Germinal center (tissue), 1 donor: ENCODE data around the gene MRPL51.

Source experiments
- DNase-seq: peaks from one replicate; pipeline ENCODE4 v3.0.0; 2012; ENCODE audit warnings: mixed read lengths, low spot score

The MRPL51 gene

DNA sequence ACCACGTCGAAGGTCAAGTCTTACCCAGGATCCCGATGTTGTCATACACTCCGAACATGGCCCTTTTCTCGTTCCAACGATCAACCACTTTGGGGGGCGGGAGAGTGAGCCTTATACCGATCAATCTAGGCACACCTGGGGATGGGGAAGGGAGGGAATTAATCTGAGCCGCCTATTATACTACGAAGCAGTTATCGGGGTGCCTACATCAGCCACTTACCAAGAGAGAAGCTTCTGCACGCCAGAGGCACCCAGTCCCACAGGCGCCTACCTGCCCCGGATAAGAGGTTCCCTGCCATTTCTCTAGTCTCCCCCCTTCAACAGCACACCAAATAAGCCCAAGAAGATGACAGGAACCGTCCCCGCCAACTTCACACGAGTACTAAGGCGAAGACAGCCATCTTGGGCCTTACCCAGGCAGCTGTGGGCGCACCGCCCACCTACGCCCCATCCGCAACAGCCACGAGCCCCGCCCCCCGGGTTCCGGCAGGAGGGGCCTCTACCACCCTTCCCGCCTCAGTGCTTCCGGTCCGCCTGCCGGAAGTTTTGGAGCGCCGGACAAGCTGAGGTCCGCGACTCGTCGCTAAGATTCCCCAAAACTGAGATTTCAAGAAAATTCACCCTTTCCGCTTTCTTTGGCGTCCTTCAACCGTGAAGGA, at the start of gene MRPL51:
Gene MRPL51 (minus strand): TSS at position 425 of the 659 bp plus-strand sequence. CDS start 126 bp downstream, at position 299.
- peak; percentile 91 for DNase-seq

DNA sequence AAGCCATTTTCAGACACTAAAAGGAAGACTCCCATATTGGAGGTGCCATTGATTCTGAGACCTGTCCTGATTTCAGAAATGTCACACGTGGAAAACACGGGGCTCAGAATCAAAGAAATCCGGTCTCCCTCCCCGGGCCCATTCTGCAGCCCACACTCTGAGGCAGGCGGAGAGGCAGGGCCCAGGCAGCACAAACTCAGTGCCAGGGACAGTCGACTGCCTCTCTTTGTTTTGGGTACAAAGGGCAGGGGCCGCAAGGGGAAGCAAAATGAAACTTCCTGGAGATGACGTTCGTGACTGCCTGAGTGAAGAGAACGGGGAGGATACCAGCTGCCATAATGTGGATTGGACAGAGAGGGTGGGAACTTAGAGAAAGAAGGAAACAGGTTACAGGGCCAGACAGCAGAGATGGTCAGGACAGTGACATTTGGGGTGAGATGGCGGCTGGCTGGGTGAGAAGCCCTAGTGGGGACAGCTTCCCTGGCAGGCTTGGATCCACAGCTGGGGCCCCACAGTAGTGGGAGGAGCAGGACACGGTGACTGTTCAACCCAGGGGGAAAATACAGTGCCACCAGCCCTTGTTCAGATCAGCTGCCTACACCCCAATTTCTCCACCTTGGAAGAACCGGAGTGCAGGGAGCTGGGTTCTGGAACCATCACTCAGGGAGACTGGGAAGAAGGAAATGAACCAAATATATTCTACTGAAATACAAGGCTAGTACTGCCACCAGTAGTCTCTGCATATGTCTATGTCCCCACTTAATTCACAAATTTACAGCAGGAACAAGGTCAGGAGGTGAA, 49.3 kb upstream of the MRPL51 start:
- DNase-seq = no peak

DNA sequence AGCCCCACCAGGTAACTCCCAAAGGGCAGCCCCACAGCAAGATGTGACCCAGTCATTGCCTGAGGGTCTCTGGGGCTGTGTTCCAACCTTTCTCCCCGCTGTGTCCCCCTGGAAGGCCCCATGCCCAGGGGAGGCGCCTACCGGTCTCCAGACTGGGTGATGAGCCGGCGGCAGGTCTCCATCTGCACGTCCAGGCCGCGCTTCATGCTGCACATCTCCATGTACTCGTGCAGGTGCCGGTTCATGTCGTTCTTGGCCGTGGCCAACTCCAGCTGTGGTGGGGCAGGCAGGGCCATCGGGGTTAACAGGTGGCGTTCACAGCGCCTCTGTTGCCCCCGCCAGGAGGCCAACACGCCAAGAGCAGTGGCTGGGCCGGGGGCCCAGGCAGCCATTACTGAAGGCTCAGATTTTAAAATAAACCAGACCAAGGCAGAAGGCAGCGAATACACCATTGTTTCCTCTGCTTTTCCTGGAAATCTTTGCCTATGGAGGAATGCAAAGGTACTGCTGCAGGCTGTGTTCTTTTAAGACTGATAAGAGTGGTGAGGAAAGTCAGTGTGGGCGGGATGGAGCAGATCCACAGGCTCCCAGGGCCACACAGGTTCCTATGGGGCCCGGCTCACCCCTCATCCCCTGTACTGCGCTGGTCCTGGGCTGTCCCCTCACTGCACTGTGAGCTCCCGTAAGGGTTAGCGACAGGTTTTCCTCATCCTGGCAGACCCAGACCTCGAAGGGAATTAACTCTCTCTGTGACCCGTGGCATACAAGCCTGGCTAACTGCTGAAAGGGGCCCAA, 48.5 kb upstream of the MRPL51 start:
- DNase-seq = no peak

DNA sequence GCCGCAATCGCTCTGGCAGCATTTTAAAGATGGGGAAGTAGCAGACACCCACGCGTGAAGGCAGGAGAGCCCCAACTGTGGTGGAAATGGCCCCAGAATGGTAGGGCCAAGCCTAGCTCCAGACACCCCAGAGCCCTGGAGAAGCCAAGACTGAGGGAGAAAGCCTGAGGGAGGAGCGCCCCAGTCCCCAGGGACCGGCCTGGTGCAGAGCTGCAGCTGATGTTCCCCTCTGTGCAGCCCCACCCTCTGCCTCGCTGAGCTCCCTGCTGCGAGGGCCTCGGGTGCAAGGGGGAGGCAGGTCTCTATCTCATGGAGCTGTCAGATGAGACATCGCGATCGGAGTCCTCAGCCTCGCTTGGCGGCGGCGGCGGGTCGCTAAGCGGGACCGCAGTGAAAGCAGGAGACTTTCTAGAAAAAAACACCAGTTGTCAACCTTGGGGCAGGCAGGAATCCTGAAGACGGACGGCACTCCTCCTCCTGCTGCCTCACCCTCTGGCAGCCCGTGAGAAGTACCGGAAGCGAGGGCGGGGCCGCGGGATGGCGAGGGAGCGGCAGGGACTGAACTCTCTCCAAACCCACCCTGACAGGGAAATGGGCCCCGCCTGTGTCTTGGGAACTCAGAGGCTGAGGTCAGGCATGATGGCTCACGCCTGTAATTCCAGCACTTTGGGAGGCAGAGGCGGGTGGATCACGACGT, 47.3 kb upstream of the MRPL51 start:
- peak; percentile 64 for DNase-seq

- DNase-seq = no peak
Observed at GRCh38 chr12:6539707-6540134, 46.7 kb upstream of the MRPL51 start.

DNA sequence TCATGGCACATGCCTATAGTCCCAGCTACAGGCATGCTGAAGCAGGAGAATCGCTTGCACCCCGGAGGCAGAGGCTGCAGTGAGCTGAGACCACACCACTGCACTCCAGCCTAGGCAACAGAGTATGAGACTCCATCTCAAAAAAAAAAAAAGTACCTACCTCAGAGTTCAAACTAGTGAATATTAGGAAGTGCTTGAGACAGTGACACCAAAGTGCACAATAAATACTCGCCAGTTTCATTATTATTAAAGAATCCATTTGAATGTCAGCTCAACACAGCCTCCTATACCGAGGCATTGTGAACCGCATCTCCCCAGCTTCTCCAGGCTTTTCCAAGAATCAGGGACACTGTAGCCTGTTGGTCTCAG, 46.2 kb upstream of the MRPL51 start:
- no peak for DNase-seq

DNA sequence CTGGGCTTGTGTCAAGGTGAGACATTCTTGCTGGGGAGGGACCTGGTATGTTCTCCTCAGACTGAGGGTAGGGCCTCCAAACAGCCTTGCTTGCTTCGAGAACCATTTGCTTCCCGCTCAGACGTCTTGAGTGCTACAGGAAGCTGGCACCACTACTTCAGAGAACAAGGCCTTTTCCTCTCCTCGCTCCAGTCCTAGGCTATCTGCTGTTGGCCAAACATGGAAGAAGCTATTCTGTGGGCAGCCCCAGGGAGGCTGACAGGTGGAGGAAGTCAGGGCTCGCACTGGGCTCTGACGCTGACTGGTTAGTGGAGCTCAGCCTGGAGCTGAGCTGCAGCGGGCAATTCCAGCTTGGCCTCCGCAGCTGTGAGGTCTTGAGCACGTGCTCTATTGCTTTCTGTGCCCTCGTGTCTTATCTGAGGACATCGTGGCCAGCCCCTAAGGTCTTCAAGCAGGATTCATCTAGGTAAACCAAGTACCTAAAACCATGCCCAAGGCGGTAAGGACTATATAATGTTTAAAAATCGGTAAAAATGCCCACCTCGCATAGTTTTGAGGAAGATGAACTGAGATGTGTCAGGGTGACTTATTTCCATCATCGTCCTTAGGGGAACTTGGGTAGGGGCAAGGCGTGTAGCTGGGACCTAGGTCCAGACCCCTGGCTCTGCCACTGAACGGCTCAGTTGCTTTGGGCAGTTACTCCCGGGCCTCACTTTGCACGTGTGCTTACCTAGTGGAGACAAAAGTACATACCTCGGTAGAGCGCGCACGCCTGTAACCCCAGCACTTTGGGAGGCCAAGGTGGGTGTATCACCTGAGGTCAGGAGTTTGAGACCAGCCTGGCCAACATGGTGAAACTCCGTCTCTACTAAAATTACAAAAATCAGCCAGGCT, 45.6 kb upstream of the MRPL51 start:
- DNase-seq = peak; percentile 8

DNA sequence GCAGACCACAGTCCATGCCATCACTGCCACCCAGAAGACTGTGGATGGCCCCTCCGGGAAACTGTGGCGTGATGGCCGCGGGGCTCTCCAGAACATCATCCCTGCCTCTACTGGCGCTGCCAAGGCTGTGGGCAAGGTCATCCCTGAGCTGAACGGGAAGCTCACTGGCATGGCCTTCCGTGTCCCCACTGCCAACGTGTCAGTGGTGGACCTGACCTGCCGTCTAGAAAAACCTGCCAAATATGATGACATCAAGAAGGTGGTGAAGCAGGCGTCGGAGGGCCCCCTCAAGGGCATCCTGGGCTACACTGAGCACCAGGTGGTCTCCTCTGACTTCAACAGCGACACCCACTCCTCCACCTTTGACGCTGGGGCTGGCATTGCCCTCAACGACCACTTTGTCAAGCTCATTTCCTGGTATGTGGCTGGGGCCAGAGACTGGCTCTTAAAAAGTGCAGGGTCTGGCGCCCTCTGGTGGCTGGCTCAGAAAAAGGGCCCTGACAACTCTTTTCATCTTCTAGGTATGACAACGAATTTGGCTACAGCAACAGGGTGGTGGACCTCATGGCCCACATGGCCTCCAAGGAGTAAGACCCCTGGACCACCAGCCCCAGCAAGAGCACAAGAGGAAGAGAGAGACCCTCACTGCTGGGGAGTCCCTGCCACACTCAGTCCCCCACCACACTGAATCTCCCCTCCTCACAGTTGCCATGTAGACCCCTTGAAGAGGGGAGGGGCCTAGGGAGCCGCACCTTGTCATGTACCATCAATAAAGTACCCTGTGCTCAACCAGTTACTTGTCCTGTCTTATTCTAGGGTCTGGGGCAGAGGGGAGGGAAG, 44.7 kb upstream of the MRPL51 start:
- peak; percentile 66 for DNase-seq

DNA sequence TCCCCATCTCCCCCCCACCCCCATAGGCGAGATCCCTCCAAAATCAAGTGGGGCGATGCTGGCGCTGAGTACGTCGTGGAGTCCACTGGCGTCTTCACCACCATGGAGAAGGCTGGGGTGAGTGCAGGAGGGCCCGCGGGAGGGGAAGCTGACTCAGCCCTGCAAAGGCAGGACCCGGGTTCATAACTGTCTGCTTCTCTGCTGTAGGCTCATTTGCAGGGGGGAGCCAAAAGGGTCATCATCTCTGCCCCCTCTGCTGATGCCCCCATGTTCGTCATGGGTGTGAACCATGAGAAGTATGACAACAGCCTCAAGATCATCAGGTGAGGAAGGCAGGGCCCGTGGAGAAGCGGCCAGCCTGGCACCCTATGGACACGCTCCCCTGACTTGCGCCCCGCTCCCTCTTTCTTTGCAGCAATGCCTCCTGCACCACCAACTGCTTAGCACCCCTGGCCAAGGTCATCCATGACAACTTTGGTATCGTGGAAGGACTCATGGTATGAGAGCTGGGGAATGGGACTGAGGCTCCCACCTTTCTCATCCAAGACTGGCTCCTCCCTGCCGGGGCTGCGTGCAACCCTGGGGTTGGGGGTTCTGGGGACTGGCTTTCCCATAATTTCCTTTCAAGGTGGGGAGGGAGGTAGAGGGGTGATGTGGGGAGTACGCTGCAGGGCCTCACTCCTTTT, 44.0 kb upstream of the MRPL51 start:
- DNase-seq = no peak

DNA sequence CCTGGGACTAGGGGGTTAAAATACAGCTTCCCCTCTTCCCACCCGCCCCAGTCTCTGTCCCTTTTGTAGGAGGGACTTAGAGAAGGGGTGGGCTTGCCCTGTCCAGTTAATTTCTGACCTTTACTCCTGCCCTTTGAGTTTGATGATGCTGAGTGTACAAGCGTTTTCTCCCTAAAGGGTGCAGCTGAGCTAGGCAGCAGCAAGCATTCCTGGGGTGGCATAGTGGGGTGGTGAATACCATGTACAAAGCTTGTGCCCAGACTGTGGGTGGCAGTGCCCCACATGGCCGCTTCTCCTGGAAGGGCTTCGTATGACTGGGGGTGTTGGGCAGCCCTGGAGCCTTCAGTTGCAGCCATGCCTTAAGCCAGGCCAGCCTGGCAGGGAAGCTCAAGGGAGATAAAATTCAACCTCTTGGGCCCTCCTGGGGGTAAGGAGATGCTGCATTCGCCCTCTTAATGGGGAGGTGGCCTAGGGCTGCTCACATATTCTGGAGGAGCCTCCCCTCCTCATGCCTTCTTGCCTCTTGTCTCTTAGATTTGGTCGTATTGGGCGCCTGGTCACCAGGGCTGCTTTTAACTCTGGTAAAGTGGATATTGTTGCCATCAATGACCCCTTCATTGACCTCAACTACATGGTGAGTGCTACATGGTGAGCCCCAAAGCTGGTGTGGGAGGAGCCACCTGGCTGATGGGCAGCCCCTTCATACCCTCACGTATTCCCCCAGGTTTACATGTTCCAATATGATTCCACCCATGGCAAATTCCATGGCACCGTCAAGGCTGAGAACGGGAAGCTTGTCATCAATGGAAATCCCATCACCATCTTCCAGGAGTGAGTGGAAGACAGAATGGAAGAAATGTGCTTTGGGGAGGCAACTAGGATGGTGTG, 43.1 kb upstream of the MRPL51 start:
- no peak for DNase-seq

DNA sequence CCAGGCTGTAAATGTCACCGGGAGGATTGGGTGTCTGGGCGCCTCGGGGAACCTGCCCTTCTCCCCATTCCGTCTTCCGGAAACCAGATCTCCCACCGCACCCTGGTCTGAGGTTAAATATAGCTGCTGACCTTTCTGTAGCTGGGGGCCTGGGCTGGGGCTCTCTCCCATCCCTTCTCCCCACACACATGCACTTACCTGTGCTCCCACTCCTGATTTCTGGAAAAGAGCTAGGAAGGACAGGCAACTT, 42.6 kb upstream of the MRPL51 start:
- no peak for DNase-seq

DNA sequence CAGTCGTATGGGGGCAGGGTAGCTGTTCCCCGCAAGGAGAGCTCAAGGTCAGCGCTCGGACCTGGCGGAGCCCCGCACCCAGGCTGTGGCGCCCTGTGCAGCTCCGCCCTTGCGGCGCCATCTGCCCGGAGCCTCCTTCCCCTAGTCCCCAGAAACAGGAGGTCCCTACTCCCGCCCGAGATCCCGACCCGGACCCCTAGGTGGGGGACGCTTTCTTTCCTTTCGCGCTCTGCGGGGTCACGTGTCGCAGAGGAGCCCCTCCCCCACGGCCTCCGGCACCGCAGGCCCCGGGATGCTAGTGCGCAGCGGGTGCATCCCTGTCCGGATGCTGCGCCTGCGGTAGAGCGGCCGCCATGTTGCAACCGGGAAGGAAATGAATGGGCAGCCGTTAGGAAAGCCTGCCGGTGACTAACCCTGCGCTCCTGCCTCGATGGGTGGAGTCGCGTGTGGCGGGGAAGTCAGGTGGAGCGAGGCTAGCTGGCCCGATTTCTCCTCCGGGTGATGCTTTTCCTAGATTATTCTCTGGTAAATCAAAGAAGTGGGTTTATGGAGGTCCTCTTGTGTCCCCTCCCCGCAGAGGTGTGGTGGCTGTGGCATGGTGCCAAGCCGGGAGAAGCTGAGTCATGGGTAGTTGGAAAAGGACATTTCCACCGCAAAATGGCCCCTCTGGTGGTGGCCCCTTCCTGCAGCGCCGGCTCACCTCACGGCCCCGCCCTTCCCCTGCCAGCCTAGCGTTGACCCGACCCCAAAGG, 42.1 kb upstream of the MRPL51 start:
- DNase-seq = peak; percentile 60

DNA sequence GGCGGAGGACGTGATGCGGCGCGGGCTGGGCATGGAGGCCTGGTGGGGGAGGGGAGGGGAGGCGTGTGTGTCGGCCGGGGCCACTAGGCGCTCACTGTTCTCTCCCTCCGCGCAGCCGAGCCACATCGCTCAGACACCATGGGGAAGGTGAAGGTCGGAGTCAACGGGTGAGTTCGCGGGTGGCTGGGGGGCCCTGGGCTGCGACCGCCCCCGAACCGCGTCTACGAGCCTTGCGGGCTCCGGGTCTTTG, 41.6 kb upstream of the MRPL51 start:
- no peak for DNase-seq

GRCh38 chr12:6533923-6534694, 41.0 kb upstream of the MRPL51 start, which contains the start of gene GAPDH:
TSS of gene GAPDH (plus strand) at chr12:6534517. CDS start at chr12:6534833, 316 bp downstream.
- peak; percentile 93 for DNase-seq

DNA sequence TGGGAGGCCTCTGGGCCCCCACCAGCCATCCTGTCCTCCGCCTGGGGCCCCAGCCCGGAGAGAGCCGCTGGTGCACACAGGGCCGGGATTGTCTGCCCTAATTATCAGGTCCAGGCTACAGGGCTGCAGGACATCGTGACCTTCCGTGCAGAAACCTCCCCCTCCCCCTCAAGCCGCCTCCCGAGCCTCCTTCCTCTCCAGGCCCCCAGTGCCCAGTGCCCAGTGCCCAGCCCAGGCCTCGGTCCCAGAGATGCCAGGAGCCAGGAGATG, 40.5 kb upstream of the MRPL51 start:
- DNase-seq = no peak

DNA sequence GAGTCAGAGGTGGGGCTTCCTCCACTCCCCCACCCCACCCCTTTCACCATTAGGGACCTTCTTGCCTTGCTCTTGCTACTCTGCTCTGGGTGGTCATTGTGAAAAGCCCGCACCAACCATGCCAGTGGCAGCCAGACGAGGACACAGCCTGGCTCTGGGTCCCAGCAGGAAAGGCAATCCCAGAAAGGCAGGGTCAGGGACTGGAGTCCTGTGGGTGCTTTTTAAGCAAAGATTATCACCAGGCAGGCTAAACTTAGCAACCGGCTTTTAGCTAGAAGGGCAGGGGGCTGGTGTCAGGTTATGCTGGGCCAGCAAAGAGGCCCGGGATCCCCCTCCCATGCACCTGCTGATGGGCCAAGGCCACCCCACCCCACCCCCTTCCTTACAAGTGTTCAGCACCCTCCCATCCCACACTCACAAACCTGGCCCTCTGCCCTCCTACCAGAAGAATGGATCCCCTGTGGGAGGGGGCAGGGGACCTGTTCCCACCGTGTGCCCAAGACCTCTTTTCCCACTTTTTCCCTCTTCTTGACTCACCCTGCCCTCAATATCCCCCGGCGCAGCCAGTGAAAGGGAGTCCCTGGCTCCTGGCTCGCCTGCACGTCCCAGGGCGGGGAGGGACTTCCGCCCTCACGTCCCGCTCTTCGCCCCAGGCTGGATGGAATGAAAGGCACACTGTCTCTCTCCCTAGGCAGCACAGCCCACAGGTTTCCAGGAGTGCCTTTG, 40.0 kb upstream of the MRPL51 start:
- peak; percentile 59 for DNase-seq
